PFSK-1 (cell line): Measurements from ENCODE around the gene GSC2.

Experiments used
- FOXP2 ChIP-seq: optimal IDR thresholded peaks from 2 replicates; pipeline ENCODE3; 2011; ENCODE audit warnings: borderline replicate concordance, control low read depth, inconsistent platforms; ENCODE audit not compliant: insufficient read depth; ENCODE audit errors: extremely low read length, extremely low read depth
- POLR2AphosphoS5 ChIP-seq: IDR thresholded peaks from 2 replicates; pipeline ENCODE4 v1.6.1; 2012; ENCODE audit warnings: low read depth, mild to moderate bottlenecking, control low read depth, low read length, moderate library complexity
- REST ChIP-seq, 2 experiments: IDR thresholded peaks; 2 replicates each; pipeline versions ENCODE4 v1.6.1 to v1.8.0; 2011 to 2012; ENCODE audit warnings: low read depth in 2 of 2, low read length in 2 of 2, control low read depth in 1 of 2, inconsistent platforms in 1 of 2, mild to moderate bottlenecking in 1 of 2, moderate library complexity in 1 of 2; ENCODE audit not compliant: insufficient read depth in 1 of 2
- SIN3A ChIP-seq: IDR thresholded peaks from 2 replicates; pipeline ENCODE4 v1.6.1; 2012; ENCODE audit warnings: mild to moderate bottlenecking, low read length, moderate library complexity, borderline replicate concordance; ENCODE audit not compliant: insufficient read depth
- TAF1 ChIP-seq: IDR thresholded peaks from 2 replicates; pipeline ENCODE4 v1.6.1; 2012; ENCODE audit warnings: low read length, control low read depth, borderline replicate concordance; ENCODE audit not compliant: insufficient read depth

Gene GSC2

GRCh38 chr22:19132693-19133400 is 17.2 kb downstream of the GSC2 start:
- TF ChIP-seq SIN3A (no peak), REST (IDR thresholded peaks at IDR 0.05; ENCODE audit: insufficient read depth in 1 of 2, low read depth in 2 of 2, low read length in 2 of 2) (no peak), POLR2AphosphoS5 (no peak), TAF1 (no peak), FOXP2 (no peak)

- TF ChIP-seq REST (IDR thresholded peaks at IDR 0.05; ENCODE audit: insufficient read depth in 1 of 2, low read depth in 2 of 2, low read length in 2 of 2) = no peak
- TF ChIP-seq TAF1 = no peak
- no peak for TF ChIP-seq POLR2AphosphoS5
- TF ChIP-seq FOXP2 = no peak
- TF ChIP-seq SIN3A = no peak
Observed at GRCh38 chr22:19132153-19132552, 17.9 kb downstream of the GSC2 start.

GRCh38 chr22:19131685-19132015 is 18.4 kb downstream of the GSC2 start:
- TF ChIP-seq SIN3A = no peak

- no peak for TF ChIP-seq TAF1
- TF ChIP-seq REST (IDR thresholded peaks at IDR 0.05; ENCODE audit: insufficient read depth in 1 of 2, low read depth in 2 of 2, low read length in 2 of 2) = no peak
- no peak for TF ChIP-seq POLR2AphosphoS5
- no peak for TF ChIP-seq FOXP2
- TF ChIP-seq SIN3A = no peak
Observed at GRCh38 chr22:19130959-19131684, 19.0 kb downstream of the GSC2 start, which contains the start of gene TSSK2. TSSK2 (plus strand) TSS chr22:19131308; CDS start chr22:19131400, 92 bp downstream.

GRCh38 chr22:19129871-19130270 is 20.2 kb downstream of the GSC2 start:
- no peak for TF ChIP-seq FOXP2
- no peak for TF ChIP-seq TAF1
- no peak for TF ChIP-seq REST (IDR thresholded peaks at IDR 0.05; ENCODE audit: insufficient read depth in 1 of 2, low read depth in 2 of 2, low read length in 2 of 2)
- TF ChIP-seq POLR2AphosphoS5 = no peak
- TF ChIP-seq SIN3A = no peak
